ENCODE data around the gene STXBP3. TPM values are rescaled to one million over a fixed set of nuclear protein-coding genes. Genes with fewer than 3 reads are reported as not detected.

The STXBP3 gene
- total RNA-seq, 1 experiment from 2014 or later: 34.1 TPM

GRCh38 chr1:108753363-108753762 is 6.9 kb downstream of the STXBP3 start:
- H3K9ac ChIP-seq (ENCODE audit: extremely low read depth, insufficient read length, low read length): no peak overlapping the region
- no peak overlapping the region for H3K4ac ChIP-seq (ENCODE audit: low read depth, low read length)
- H3K4me1 ChIP-seq (ENCODE audit: insufficient read depth, low read length): no peaks in the 10 kb centered on the region
- no peak overlapping the region for H3T11ph ChIP-seq (ENCODE audit: low read length)
- H3K4me3 Mint-ChIP-seq: no peak overlapping the region
- H3K27me3 Mint-ChIP-seq (ENCODE audit: low read depth): no peaks in the 10 kb centered on the region
- H3K79me1 ChIP-seq (ENCODE audit: insufficient read depth, low read depth, low read length, poor library complexity, severe bottlenecking): no peaks in the 10 kb centered on the region
- H3K27me3 ChIP-seq (ENCODE audit: insufficient read depth, low read length): no peaks in the 10 kb centered on the region
- no peak overlapping the region for H3K18ac ChIP-seq (ENCODE audit: insufficient read length, low read depth, low read length)
- H4K20me1 ChIP-seq (ENCODE audit: control insufficient read depth, insufficient read depth, insufficient read length): no peaks in the 10 kb centered on the region
- H2BK120ac ChIP-seq (ENCODE audit: low read depth, low read length, poor library complexity, severe bottlenecking): no peak overlapping the region
- DNase-seq: no peak
- H4K5ac ChIP-seq (ENCODE audit: insufficient read length, low read depth, low read length): no peak overlapping the region
- WGBS (ENCODE audit: extremely low coverage, insufficient read length, low lambda C conversion rate): no CpG with 5 or more reads among the region's 3 CpGs
- H2BK5ac ChIP-seq (ENCODE audit: insufficient read length, low read length): no peak overlapping the region
- no peak overlapping the region for H2BK12ac ChIP-seq (ENCODE audit: insufficient read length, low read depth, low read length)
- H3K14ac ChIP-seq (ENCODE audit: insufficient read depth, low read length): no peak overlapping the region
- no peak for TF ChIP-seq CTCF (conservative IDR thresholded peaks at IDR 0.05)
- H2AFZ ChIP-seq (ENCODE audit: low read length): no peak overlapping the region
- no peak overlapping the region for H4K8ac ChIP-seq (replicated peaks; ENCODE audit: insufficient read length, low read depth, low read length)
- H3K79me2 ChIP-seq (ENCODE audit: insufficient read depth, low read length): no peaks in the 10 kb centered on the region; the same call in 1 of the 2 replicates
- H3K36me3 Mint-ChIP-seq (ENCODE audit: insufficient read depth in 1 of 3, low read depth in 3 of 3): peaks cover 0 to 28% (median 22%) of the 10 kb centered on the region in 3 experiments; a peak in 5 of 7 replicates
- H3K27ac Mint-ChIP-seq: no peak overlapping the region
- no peak overlapping the region for H3K56ac ChIP-seq (ENCODE audit: insufficient read length, low read depth, low read length)
- no peaks in the 10 kb centered on the region for H3K9me3 Mint-ChIP-seq
- no peak overlapping the region for H2AK5ac ChIP-seq (ENCODE audit: insufficient read length, low read length)
- no peak overlapping the region for H2BK20ac ChIP-seq (ENCODE audit: low read depth, low read length, poor library complexity, severe bottlenecking)
- H3K23me2 ChIP-seq (ENCODE audit: insufficient read length, low read depth, low read length, poor library complexity, severe bottlenecking): no peaks in the 10 kb centered on the region
- no peak overlapping the region for H3K4me2 ChIP-seq (ENCODE audit: insufficient read depth, insufficient read length, low read length)
- no peak overlapping the region for H3K27ac ChIP-seq (ENCODE audit: insufficient read length, low read depth, low read length)
- H4K91ac ChIP-seq (ENCODE audit: insufficient read length, low read depth, low read length): no peak overlapping the region
- 0 out of 4 replicates have a peak, but pooled peaks cover 0 to 2% of the 10 kb centered on the region in 2 experiments for H3K4me1 Mint-ChIP-seq
- no peaks in the 10 kb centered on the region for H3K9me3 ChIP-seq (ENCODE audit: control insufficient read depth, low read depth, low read length)
- H2BK15ac ChIP-seq (ENCODE audit: low read depth, low read length): no peak overlapping the region
- H3K23ac ChIP-seq (ENCODE audit: insufficient read length, low read depth, low read length): no peak overlapping the region
